ENCODE measurements around the gene PHLPP2.

PHLPP2 gene, protein sequence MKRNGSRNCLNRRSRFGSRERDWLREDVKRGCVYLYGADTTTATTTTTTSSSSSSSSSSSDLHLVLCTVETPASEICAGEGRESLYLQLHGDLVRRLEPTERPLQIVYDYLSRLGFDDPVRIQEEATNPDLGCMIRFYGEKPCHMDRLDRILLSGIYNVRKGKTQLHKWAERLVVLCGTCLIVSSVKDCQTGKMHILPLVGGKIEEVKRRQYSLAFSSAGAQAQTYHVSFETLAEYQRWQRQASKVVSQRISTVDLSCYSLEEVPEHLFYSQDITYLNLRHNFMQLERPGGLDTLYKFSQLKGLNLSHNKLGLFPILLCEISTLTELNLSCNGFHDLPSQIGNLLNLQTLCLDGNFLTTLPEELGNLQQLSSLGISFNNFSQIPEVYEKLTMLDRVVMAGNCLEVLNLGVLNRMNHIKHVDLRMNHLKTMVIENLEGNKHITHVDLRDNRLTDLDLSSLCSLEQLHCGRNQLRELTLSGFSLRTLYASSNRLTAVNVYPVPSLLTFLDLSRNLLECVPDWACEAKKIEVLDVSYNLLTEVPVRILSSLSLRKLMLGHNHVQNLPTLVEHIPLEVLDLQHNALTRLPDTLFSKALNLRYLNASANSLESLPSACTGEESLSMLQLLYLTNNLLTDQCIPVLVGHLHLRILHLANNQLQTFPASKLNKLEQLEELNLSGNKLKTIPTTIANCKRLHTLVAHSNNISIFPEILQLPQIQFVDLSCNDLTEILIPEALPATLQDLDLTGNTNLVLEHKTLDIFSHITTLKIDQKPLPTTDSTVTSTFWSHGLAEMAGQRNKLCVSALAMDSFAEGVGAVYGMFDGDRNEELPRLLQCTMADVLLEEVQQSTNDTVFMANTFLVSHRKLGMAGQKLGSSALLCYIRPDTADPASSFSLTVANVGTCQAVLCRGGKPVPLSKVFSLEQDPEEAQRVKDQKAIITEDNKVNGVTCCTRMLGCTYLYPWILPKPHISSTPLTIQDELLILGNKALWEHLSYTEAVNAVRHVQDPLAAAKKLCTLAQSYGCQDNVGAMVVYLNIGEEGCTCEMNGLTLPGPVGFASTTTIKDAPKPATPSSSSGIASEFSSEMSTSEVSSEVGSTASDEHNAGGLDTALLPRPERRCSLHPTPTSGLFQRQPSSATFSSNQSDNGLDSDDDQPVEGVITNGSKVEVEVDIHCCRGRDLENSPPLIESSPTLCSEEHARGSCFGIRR (N-terminal part only)

DNA sequence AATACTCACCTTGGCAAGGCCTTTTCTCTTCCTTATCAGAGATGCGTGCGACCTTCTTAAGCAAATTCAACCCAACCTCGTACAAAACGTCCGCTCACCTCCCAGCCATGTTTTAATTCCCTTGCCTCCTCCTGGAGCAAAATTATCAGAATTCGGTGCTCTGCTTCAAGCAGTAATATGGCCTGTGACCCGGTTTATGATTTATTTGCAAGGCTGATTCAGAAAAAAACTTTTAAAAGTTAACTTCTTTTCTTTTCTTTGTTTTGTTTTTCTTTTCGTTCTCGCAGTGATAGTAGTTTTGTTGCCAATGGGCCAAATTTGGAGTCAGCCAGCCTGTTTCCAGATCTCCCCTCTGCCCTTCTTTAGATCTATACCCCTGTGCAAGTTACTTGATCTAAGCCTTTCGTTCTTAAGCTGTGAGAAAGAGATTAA lies at the start of gene PHLPP2:
TSS of gene PHLPP2 (minus strand) at position 382 of the 432 bp plus-strand sequence. CDS start 9,906 bp downstream, outside the sequence.
- DNase-seq (ENCODE audit: low read depth) = no peak

DNA sequence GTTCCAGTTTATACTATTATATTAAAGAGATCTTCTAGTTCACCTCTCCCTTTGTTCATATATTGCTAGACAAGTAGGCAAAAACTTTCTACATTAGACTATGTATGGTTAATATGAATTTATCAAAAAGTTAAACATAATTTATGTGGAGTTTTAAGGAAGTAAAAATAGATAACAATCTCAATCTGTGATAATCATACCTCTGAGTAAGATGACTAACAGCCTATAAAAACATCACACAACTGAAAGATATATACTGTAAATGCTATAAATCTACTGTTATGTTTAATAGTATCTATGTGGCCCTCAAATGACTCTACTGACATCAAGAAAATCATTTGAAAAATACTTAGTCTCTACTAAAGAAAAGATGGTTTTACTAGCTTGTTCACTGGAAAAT lies 47.1 kb upstream of the PHLPP2 start:
- no peak for DNase-seq (ENCODE audit: low read depth)

DNA sequence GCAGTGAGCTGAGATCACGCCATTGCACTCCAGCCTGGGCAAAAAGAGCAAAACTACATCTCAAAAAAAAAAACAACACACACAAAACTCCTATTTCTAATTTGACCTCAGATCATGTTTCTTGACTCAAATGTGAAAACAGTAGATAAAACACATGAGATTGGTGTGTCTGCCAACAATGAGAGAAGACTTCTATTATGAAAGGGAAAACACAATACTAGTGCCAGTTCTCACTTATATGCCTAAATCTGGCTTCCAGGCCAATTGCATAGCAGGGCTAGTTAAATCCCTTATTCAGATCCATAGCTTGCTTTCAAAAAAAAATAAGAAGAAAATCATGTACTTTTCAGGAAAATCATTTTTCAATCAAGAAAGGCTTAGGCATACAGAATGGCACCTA lies 44.7 kb upstream of the PHLPP2 start:
- DNase-seq (ENCODE audit: low read depth) = no peak

DNA sequence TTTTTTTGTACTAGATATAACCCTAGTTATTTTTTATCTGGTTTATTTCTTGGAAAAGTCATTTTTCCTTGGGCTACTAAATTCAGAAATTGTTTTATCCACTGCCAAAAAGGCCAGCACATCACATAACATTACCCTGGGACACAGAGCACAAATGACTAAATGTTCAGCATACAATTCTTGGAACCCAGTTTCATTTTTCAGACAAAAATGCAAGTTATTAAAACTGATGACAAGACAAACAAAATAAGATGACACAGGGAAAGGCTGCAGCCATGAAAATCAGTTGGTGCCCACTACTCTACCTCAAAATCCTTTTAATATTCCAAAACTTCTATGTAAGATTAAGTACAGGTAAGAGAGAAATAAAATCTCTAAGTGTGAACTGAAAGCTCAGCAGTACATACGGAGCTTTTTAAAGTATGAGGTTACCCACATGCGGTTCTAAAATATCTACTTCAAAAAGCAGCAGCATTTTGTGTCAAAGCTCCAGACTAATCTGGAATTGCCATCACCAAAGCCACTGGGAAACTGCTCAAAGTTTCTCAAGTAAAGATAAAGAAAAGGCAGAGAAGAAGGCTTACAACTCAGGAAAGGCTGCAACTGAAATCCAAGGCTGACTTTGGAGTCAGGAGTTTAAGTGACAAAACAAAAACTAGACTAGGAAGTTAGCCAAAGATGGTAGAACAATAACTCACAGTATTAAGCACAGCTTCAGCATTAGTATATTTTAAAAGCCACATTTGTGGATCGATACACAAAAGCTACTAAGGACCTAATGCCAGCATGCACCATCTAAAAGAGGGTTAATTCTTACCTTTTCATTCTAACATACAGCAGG lies 42.8 kb upstream of the PHLPP2 start:
- no peak for DNase-seq (ENCODE audit: low read depth)

DNA sequence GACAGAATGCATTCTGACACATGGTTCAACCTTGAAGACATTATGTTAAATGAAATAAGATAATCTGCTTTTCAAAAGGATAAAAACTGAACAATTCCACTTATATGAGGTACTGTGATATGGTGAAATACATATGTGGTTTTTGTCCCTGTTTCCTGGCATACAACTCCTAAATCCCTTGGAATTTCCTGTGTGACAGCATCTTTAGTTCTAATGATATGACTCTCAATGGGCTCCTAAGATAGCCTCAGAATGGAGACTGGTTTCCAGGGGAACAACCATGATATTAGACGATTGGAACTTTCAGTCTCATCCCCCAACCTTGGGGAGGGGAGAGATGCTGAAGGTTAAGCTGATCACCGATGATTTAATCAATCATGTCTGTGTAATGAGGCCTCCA lies 37.7 kb upstream of the PHLPP2 start:
- DNase-seq (ENCODE audit: low read depth) = no peak

DNA sequence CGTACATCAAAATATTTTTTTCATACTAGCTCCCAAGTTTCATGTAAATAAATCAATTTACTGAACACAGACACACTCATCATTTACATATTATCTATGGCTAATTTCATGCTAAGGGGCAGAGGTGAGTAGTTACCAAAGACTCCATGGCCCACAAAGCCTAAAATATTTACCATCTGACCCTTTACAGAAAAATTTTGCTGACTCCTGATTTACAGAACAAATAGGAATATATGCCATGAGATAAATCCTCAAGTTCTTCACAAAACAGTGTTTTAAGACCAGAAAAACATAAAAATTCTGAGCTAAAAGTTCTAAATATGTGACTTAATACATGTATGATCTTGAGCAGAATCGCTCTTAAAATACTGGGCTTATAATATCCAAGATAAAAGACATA lies 36.6 kb upstream of the PHLPP2 start:
- no peak for DNase-seq (ENCODE audit: low read depth)

DNA sequence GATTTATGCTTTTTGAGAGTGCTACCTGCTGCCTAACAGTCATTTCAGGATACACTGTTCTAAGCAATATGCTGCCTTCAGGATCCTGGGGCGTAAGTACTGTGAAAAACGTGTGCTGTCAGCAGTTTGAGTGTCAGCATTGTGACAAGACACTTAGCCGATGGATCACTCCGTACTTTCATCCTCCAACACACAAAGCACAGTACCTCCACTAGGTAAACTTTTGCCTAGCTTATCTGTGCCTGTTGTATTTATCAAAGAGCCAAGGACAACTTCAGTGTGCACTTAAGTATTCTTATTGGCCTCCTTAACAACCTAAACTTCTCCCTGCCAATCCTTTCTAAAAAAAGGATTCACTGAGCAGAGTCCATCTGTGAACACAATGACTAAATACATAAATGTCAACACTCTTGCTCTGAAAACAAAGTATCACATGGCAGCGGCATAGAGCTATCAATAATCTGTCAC lies 33.8 kb upstream of the PHLPP2 start:
- DNase-seq (ENCODE audit: low read depth) = no peak

DNA sequence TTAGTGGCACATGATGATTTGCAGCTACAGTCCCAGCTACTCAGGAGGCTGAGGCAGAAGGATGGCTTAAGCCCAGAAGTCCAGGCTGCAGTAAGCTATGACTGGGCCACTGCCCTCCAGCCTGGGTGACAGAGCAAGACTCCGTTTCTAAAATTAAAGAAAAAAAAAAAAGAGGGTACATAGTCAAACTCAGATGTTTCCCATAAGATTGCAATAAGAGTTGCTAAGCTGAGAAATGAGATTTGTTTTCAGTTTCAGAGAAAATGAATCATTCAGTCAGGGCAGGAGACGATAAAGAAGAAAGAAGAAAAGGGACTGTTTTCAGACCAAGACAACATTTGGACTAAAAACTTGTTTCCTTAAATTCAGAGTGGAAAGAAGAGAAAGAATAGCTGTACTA lies 30.2 kb upstream of the PHLPP2 start:
- no peak for DNase-seq (ENCODE audit: low read depth)

DNA sequence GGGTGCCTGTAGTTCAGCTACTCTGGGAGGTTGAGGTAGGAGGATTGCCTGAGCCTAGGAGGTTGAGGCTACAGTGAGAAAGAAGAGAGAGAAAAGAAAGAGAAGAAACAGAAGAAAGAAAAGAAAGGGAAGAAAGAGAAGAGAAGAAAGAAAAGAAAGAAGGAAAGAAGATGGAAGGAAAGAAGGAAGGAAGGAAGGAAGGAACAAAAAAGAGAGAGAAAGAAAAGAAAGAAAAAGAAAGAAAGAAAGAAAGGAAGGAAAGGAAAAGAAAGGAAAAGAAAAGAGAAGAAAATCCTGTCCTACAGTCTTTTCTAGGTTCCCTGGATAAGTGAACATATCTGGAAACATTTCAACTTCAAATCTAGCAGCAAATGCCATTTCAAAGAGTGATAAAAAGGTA lies 29.6 kb upstream of the PHLPP2 start:
- no peak for DNase-seq (ENCODE audit: low read depth)

DNA sequence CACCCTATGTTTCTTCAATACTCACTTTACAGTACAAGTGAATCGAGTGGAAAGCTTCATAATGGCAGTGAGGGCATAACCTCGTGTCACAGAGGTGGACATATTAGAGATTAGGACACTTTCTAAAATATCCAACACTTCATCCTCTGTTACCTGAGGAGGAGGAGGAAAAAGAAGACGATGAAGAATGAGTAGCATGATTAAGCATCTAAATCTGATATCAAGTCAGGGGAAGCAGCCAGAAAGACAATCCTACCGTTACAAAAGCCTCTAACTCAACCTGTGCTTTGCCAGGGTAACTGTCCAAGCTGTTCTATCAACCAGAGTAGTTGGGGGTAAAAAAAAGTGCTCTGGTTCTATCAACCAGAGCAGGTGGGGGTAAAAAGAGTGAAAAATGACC lies 23.7 kb upstream of the PHLPP2 start:
- no peak for DNase-seq (ENCODE audit: low read depth)

DNA sequence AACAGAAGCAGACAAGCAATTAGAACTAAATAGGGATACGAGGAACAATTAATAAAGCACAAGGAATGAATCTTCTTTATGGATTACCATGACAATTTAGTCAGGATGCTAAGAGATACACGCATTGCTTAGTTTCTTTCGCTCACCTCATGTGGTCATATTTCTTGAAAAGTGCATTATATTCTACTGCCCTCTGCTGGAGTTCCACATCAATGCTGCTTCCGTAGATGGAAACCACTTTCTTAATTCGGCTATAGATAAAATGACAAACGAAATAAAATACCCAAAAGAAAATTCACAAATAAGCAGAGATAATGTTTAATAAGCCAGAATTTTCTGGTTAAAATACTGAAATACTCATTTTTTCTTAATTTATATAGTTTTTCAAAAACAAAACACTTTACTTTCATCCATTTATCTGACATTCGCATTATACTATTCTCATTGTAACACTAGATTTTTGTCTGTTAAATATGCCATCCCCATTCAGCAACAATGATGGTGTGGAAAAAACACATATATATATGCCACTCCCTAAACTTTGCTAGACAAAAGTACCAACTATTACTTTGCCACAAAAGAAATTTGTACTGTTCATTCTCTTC lies 22.0 kb upstream of the PHLPP2 start:
- no peak for DNase-seq (ENCODE audit: low read depth)

DNA sequence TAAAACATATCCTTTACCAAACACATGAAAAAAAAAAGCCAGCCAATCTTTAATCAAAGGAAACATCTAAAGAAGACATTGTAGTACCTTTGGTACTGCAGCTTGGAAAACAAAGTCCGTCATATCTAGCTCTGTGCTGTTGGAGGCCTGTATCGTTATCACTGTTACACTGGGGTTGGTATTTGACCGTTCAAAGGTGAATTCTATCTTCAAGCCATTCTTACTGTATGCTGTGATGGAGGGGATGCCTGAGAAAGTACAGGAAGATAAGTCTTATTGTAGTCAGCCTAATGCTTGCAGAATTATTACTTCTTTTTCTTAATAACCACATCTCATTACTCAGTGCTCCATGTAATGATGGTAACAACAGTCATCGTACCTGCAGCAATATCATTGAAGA lies 14.4 kb upstream of the PHLPP2 start:
- DNase-seq (ENCODE audit: low read depth) = no peak

DNA sequence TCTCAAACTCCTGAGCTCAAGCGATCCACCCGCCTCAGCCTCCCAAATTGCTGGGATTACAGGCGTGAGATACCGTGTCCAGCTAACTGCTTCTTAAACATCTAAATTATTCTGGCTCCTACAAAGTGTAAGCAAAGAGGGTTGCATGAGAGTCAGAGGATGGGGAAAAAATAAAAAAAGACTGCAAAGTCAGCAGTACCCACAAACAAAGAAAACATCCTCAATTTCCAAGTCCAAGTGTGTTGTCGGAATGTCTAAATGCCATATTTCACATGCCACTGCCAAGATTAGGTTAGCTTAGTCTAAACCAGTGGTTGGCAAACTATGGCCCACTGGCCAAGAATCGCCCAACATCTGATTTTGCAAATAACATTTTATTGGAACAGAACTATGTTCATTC lies 13.0 kb upstream of the PHLPP2 start:
- DNase-seq (ENCODE audit: low read depth) = no peak

DNA sequence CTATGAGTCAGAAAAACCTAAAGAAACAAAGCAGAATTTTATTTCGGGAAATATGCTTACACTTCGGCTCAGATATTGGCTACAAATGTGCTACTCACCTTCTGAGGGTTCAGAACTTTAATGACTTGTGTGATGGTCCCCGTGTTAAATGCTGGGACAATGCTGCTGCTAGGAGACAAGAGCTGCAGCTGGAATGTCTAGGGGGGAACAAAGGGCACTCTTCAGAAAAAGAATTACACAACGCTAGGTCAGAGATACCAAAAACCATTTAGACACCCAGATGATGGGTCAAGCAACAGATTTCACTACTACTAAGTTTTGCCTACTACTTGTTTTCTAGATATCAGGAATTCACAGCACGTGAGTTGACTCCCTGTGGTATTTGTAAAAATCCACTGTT lies 10.0 kb upstream of the PHLPP2 start:
- no peak for DNase-seq (ENCODE audit: low read depth)

DNA sequence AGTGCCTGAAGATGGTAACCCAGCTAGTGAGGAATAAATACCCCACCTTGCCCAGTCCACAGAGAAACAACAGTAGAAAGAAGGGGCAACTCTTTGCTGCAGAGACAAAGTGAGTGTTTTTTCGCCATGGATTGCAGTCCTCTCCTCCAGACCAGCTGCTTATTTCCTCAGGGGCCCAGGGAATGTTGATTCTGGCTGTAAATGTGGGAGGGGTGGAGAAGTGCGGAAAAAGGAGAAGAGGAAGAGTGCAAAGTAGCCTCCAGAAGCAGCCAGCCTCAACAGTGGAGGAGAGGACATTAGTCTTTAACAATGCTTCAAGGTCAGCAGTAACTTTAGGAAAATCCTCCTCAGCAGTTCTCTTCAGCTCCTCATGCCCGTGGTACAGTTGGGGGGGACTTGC lies 8.1 kb upstream of the PHLPP2 start:
- DNase-seq (ENCODE audit: low read depth) = no peak

DNA sequence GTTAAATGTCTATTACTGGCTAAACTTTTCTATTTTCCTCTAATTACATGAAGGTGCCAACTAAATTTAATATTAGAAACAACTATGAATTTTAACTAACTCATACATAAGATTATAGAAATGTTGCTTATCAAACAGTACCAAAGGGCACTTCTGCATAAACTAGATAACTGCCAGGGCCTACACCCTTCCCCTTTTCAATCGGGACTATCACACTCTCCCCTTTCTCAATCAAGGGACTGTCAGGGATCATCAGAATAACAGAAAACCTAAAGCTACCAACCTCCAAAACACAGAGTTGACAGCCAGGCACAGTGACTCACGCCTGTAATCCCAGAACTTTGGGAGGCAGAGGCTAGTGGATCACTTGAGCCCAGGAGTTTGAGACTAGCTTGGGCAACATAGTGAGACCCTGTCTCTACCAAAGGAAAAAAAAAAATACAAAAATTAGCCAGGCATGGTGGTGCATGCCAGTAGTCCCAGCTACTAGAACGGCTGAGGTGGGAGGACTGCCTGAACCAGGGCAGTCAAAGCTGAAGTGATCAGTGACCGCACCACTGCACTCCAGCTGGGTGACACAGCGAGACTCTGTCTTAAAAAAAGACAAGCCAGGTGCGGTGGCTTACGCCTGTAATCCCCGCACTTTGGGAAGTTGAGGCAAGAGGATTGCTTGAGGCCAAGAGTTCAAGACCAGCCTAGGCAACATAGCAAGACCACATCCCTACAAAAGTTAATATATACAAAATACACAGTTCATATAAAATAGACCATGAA lies 3.2 kb upstream of the PHLPP2 start:
- no peak for DNase-seq (ENCODE audit: low read depth)

DNA sequence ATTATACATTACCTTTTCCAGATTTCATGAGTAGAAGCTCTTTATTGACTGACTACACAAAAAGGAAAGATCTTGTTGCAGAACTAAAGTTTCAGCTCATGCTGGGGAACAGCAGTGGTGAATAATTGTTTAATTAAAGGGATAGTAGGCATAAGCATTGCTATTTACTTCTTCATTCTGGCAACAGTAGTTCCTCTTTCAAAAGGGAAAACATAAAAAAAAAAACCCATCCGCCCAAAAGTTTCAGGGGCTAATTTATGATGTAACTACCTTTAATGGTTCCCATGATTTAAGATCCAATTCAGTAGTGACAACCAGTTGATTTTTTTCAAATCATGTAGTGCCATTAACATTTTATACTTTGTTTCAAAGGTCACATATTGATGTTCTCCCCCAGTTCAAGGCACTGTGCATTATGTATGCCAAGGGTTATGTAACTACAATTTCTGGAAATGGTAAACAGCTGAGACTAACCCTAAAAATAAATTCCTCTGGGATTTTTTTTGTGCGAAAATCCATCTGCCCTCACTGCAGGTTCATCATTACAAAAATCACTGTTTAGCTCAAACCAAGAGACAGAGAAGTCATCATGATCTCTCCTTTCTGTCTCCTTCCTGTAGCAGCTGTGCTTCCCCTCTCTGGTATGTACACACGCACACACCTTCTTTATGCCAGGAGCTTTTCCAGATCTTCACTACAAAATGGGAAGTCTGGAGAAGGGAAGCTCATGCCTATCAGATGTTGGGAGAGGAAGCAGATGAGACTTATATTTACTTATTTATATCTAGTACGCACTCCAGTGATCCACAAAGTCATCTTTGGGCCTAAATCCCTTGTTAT lies 2.2 kb upstream of the PHLPP2 start:
- no peak for DNase-seq (ENCODE audit: low read depth)

DNA sequence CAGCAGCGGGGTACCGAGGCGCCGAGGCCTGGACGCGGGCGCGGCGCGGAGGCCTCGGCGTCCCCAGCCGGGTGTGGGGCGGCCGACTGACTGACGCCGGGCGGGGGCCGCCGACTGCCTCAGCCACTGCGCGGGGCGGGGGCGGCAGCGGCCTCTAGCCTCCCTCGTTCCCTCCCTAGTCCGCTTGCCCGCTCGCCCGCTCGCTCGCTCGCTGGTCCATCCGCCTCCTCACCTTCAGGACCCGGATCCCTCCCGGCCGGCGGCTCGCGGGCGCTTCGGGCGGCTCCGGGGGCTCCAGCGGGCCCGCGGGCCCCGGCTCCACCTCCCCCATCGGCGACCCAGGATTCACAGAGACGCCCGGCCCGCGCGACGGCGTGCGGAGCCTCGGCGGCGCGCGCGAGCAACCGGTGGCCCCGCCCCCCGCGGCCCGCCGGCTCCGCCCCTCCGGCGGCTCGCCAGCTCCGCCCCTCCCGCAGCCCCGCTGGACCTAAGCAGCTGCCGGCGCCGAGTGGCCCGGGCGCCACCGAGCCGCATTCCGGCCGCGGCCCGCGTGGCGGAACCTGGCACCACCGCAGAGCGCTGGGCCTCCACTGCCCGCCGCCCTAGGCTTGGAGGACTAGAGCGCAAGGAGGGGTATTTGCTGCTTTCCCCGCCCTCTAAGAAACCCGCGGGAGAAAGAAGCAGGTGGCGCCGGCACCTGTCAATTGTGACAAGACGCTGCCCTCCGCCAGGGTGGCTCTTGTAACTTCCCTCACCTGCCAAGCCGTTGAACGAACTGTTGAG lies 773 bp downstream of the PHLPP2 start:
- DNase-seq (ENCODE audit: low read depth) = peak; percentile 56
